HepG2 (cell line): ENCODE results near the gene SH3D19. TPM values are rescaled to one million over a fixed set of nuclear protein-coding genes. Genes with fewer than 3 reads are reported as not detected.

Source experiments
- BRD4 ChIP-seq: sonication (generic); formaldehyde crosslinking; IDR thresholded peaks from 2 replicates; pipeline ENCODE4 v1.4.0; 2020; ENCODE audit warnings: missing genetic modification reagents
- DRAP1 ChIP-seq: IDR thresholded peaks from 2 replicates; pipeline ENCODE4 v1.6.1; 2016; ENCODE audit warnings: missing genetic modification reagents, missing compliant biosample characterization
- FLYWCH1 ChIP-seq: sonication (generic); formaldehyde crosslinking; IDR thresholded peaks from 2 replicates; pipeline ENCODE4 v1.8.1; 2023; ENCODE audit warnings: mild to moderate bottlenecking, missing genetic modification reagents
- FOXP1 ChIP-seq, 2 experiments: fragments of 450-650 bp in 1 of 2; IDR thresholded peaks; 2 replicates each; pipeline ENCODE4 v1.6.1; 2017 to 2018; ENCODE audit warnings: antibody characterized with exemption in 1 of 2
- GATAD2A ChIP-seq: IDR thresholded peaks from 2 replicates; pipeline ENCODE4 v1.6.1; 2016
- HIC2 ChIP-seq: sonication (generic); formaldehyde crosslinking; IDR thresholded peaks from 2 replicates; pipeline ENCODE4 v1.9.0; 2022; ENCODE audit warnings: low read depth, missing genetic modification reagents
- HIVEP1 ChIP-seq: sonication (generic); formaldehyde crosslinking; IDR thresholded peaks from 2 replicates; pipeline ENCODE4 v1.4.0; 2020; ENCODE audit warnings: mild to moderate bottlenecking, missing genetic modification reagents
- HMG20A ChIP-seq: IDR thresholded peaks from 2 replicates; pipeline ENCODE4 v1.6.1; 2016; ENCODE audit warnings: borderline replicate concordance
- HOXA7 ChIP-seq: sonication (generic); formaldehyde crosslinking; IDR thresholded peaks from 2 replicates; pipeline ENCODE4 v1.8.1; 2022; ENCODE audit warnings: mild to moderate bottlenecking, missing genetic modification reagents, moderate library complexity
- MYC ChIP-seq: sonication (generic); formaldehyde crosslinking; IDR thresholded peaks from 2 replicates; pipeline ENCODE4 v1.9.0; 2021; ENCODE audit warnings: missing genetic modification reagents, borderline replicate concordance
- NFKBIZ ChIP-seq: IDR thresholded peaks from 2 replicates; pipeline ENCODE4 v1.6.1; 2018; ENCODE audit warnings: missing genetic modification reagents, missing compliant biosample characterization
- RELA ChIP-seq: sonication (generic); formaldehyde crosslinking; IDR thresholded peaks from 2 replicates; pipeline ENCODE4 v1.4.0; 2020; ENCODE audit warnings: missing genetic modification reagents
- RERE ChIP-seq: IDR thresholded peaks from 2 replicates; pipeline ENCODE4 v1.6.1; 2016; ENCODE audit warnings: low read depth, missing genetic modification reagents, missing compliant biosample characterization
- SIX1 ChIP-seq: sonication (generic); formaldehyde crosslinking; IDR thresholded peaks from 2 replicates; pipeline ENCODE4 v1.4.0; 2020; ENCODE audit warnings: missing genetic modification reagents, borderline replicate concordance
- SOX6 ChIP-seq, 2 experiments: fragments of 450-650 bp in 1 of 2; sonication (generic) in 1 of 2; formaldehyde crosslinking in 1 of 2; IDR thresholded peaks; 2 replicates each; pipeline versions ENCODE4 v1.4.0 to v1.6.1; 2017 to 2020; ENCODE audit warnings: antibody characterized with exemption in 1 of 2, mild to moderate bottlenecking in 1 of 2, missing genetic modification reagents in 1 of 2
- TEAD3 ChIP-seq: optimal IDR thresholded peaks from 2 replicates; pipeline ENCODE3; 2016; ENCODE audit warnings: borderline replicate concordance
- ZMYM2 ChIP-seq: sonication (generic); formaldehyde crosslinking; IDR thresholded peaks from 2 replicates; pipeline ENCODE4 v1.8.0; 2022; ENCODE audit warnings: mild to moderate bottlenecking, missing genetic modification reagents
- ZNF280D ChIP-seq: sonication (generic); formaldehyde crosslinking; IDR thresholded peaks from 2 replicates; pipeline ENCODE4 v1.5.1; 2020; ENCODE audit warnings: mild to moderate bottlenecking, missing genetic modification reagents
- ZNF629 ChIP-seq: sonication (generic); formaldehyde crosslinking; conservative IDR thresholded peaks from 2 replicates; pipeline ENCODE4 v1.5.0; 2020; ENCODE audit warnings: missing genetic modification reagents
- ZSCAN29 ChIP-seq: sonication (generic); formaldehyde crosslinking; conservative IDR thresholded peaks from 2 replicates; pipeline ENCODE4 v1.4.0; 2020; ENCODE audit warnings: mild to moderate bottlenecking, missing genetic modification reagents
- polyA plus RNA-seq, 8 experiments: library from polyadenylated mRNA; depleted of rRNA in 3 of 8; stranded (reverse) in 7 of 8; unstranded in 1 of 8; fragments of >200 nt; fragmentation: Illumina TruSeq in 4 of 8; extraction: Trizol in 4 of 8; gene quantifications; 2 replicates each; pipeline versions ENCODE4 v1.2.1 to v1.2.3, GENCODE V29; 2011 to 2016; ENCODE audit warnings: low read depth in 4 of 8, missing spikeins in 1 of 8, mixed read lengths in 1 of 8; ENCODE audit not compliant: insufficient read depth in 1 of 8
- total RNA-seq, 5 experiments: library from RNA; depleted of rRNA; stranded (reverse); fragments of >200 nt; fragmentation: Illumina TruSeq; extraction: Trizol; gene quantifications; 2 replicates each; pipeline ENCODE4 v1.2.3, GENCODE V29; 2016; ENCODE audit warnings: low read depth in 1 of 5

The SH3D19 gene
- total and polyA plus RNA-seq, 2 of the 13 experiments (the other 11 are each of a cell fraction or from before 2014, with no cell fraction given) = 31.2 to 38.0 TPM

- TF ChIP-seq HOXA7 (CRISPR knock-in tag) (no peak), RERE (CRISPR knock-in tag) (no peak), FLYWCH1 (no peak), BRD4 (CRISPR knock-in tag) (no peak), ZMYM2 (CRISPR knock-in tag) (peak; percentile 100), HIC2 (CRISPR knock-in tag) (peak; percentile 38; the same call in 1 of the 2 replicates), MYC (CRISPR knock-in tag) (no peak), DRAP1 (peak; percentile 21; the same call in 1 of the 2 replicates), HIVEP1 (CRISPR knock-in tag) (no peak), ZNF629 (CRISPR knock-in tag) (no peak; the same call in 1 of the 2 replicates), ZSCAN29 (CRISPR knock-in tag) (peak; percentile 54; the same call in 1 of the 2 replicates), NFKBIZ (CRISPR knock-in tag) (peak; percentile 85; the same call in 1 of the 2 replicates), RELA (CRISPR knock-in tag) (no peak), TEAD3 (CRISPR knock-in tag) (peak; percentile 98), HMG20A (CRISPR knock-in tag) (peak; percentile 79; the same call in 1 of the 2 replicates), SOX6 (IDR thresholded peaks at IDR 0.05) (no peak), SOX6 (CRISPR knock-in tag; IDR thresholded peaks at IDR 0.05) (peak; percentile 93), FOXP1 (IDR thresholded peaks at IDR 0.05) (no peak), FOXP1 (CRISPR knock-in tag; IDR thresholded peaks at IDR 0.05) (peak; percentile 69), SIX1 (CRISPR knock-in tag) (peak; percentile 47; the same call in 1 of the 2 replicates), GATAD2A (peak; percentile 92), ZNF280D (peak; percentile 70; the same call in 1 of the 2 replicates)
Measured at GRCh38 chr4:151204925-151205524, 120.4 kb downstream of the SH3D19 start (continued).
